22Rv1 (cell line): ENCODE results near the gene FBXW5.

ENCODE experiments used
- CTCF ChIP-seq: fragments of 450-650 bp; IDR thresholded peaks from 2 replicates; pipeline ENCODE4 v1.5.1; 2017; ENCODE audit warnings: mild to moderate bottlenecking
- ZFX ChIP-seq: fragments of 450-650 bp; IDR thresholded peaks from 2 replicates; pipeline ENCODE4 v1.6.1; 2017; ENCODE audit warnings: antibody characterized with exemption, borderline replicate concordance

- TF ChIP-seq CTCF (no peak), ZFX (no peak)
These were observed 11.4 kb upstream of the FBXW5 start for GRCh38 chr9:136955943-136956335.
